Spleen (tissue), 11 donors: Measurements from ENCODE around the gene CLC. TPM values are rescaled to one million over a fixed set of nuclear protein-coding genes. Genes with fewer than 3 reads are reported as not detected.

ENCODE experiments used
- DNase-seq: peaks from one replicate; pipeline ENCODE4 v3.0.0-alpha.2; 2020
- H3K27ac ChIP-seq, 8 donors: fragments of 200-600 bp; sonication (generic) in 7 of 8; 1 replicate in 4 of 8; 2 replicates in 4 of 8; pipeline versions ENCODE4 v1.5.0 to v1.8.0; 2016 to 2021; ENCODE audit warnings: inconsistent platforms in 4 of 8, mild to moderate bottlenecking in 4 of 8, moderate library complexity in 1 of 8
- H3K27me3 ChIP-seq, 7 donors: fragments of 200-600 bp; sonication (generic) in 6 of 7; replicated peaks in 1 of 7; 1 replicate in 4 of 7; 2 replicates in 3 of 7; pipeline versions ENCODE4 v1.5.0 to v1.8.0; 2016 to 2021; ENCODE audit warnings: inconsistent platforms in 3 of 7, mild to moderate bottlenecking in 1 of 7
- H3K36me3 ChIP-seq, 6 donors: fragments of 200-600 bp; sonication (generic) in 5 of 6; 1 replicate in 4 of 6; 2 replicates in 2 of 6; pipeline versions ENCODE4 v1.5.0 to v1.8.0; 2016 to 2021; ENCODE audit warnings: inconsistent platforms in 2 of 6
- H3K4me1 ChIP-seq, 6 donors: fragments of 200-600 bp; sonication (generic) in 5 of 6; 1 replicate in 3 of 6; 2 replicates in 3 of 6; pipeline versions ENCODE4 v1.5.0 to v1.8.0; 2016 to 2021; ENCODE audit warnings: inconsistent platforms in 3 of 6
- H3K4me3 ChIP-seq, 8 donors: fragments of 200-600 bp; sonication (generic) in 7 of 8; 1 replicate in 4 of 8; 2 replicates in 4 of 8; pipeline versions ENCODE4 v1.5.0 to v1.8.0; 2016 to 2021; ENCODE audit warnings: inconsistent platforms in 4 of 8, mild to moderate bottlenecking in 4 of 8, moderate library complexity in 2 of 8
- H3K9me3 ChIP-seq, 8 donors: fragments of 200-600 bp; sonication (generic) in 7 of 8; 1 replicate in 4 of 8; 2 replicates in 4 of 8; pipeline versions ENCODE4 v1.5.0 to v1.8.0; 2016 to 2021; ENCODE audit warnings: inconsistent platforms in 4 of 8
- CTCF ChIP-seq, 11 experiments: fragments of 200-600 bp in 7 of 11; fragments of 450-650 bp in 4 of 11; sonication (generic) in 4 of 11; IDR thresholded peaks in 8 of 11; conservative IDR thresholded peaks in 3 of 11; 1 replicate in 7 of 11; 2 replicates in 4 of 11; pipeline versions ENCODE4 v1.4.0 to v1.8.0; 2016 to 2021; ENCODE audit warnings: antibody characterized with exemption in 11 of 11, inconsistent platforms in 4 of 11, mild to moderate bottlenecking in 1 of 11
- POLR2A ChIP-seq, 3 donors: fragments of 450-650 bp; IDR thresholded peaks; one replicate each; pipeline ENCODE4 v1.5.1; 2017; ENCODE audit warnings: antibody characterized with exemption in 3 of 3, mild to moderate bottlenecking in 1 of 3
- POLR2AphosphoS5 ChIP-seq, 3 donors: sonication (generic); formaldehyde crosslinking; IDR thresholded peaks; one replicate each; pipeline ENCODE4 v1.5.1; 2017; ENCODE audit warnings: antibody characterized with exemption in 3 of 3
- WGBS, 5 donors: extraction: QIAGEN DNeasy Blood & Tissue Kit in 3 of 5; methylation state at CpG; one replicate each; pipeline versions ENCODE4 v1.1.5 to v1.1.7; 2013 to 2018; 5-methylcytosine and 5-hydroxymethylcytosine counted together
- intact Hi-C: fragments of 100-400 bp; cut with DNase I; formaldehyde crosslinking; loops from one replicate; pipeline ENCODE4 v1.15.0; 2023; ENCODE audit warnings: low total_unique reads
- polyA plus RNA-seq, 3 donors: library from polyadenylated mRNA; stranded (reverse); fragments of 200-250 nt; gene quantifications; one replicate each; pipeline ENCODE4 v1.2.1, GENCODE V29; 2013
- total RNA-seq, 7 donors: library from RNA; depleted of rRNA in 3 of 7; stranded (reverse); fragments of >200 nt in 3 of 7; fragmentation: NEBNext Ultra II Directional in 4 of 7; extraction: Animal tissue kit (Norgen Biotek cat#: 25700) in 4 of 7; gene quantifications; one replicate each; pipeline versions ENCODE4 v1.1.0 to v1.2.1, GENCODE V29; 2016 to 2021
- donor health status: healthy with polysubstance abuse.
- donor health status: DM: no; HTN: no; CAD: no; lungs with moderate emphysema.
- donor health status: DM: no; HTN: no; CAD: no.
- donor health status: Bipolar disorder and iron deficiency.
- donor health status: healthy.
- donor health status: DM: no; HTN: no; CAD: no.
- donor health status: DM: yes; HTN: yes; CAD: no.

Gene CLC
- total and polyA plus RNA-seq, 10 donors = 2.7 to 20.1 (median 6.2) TPM; not detected in 1

- 74 to 85% (median 82%) methylated on average over 6 of the region's 6 CpGs for WGBS, 5 donors
- Histone ChIP-seq H3K27ac (no peak overlapping the region), H3K36me3 (no peaks in the 10 kb centered on the region), H3K4me3 (no peak overlapping the region), H3K9me3 (no peaks in the 10 kb centered on the region), H3K27me3 (peaks cover 0 to 4% (median 0%) of the 10 kb centered on the region in 7 donors), H3K4me1 (peaks cover 0 to 4% (median 0%) of the 10 kb centered on the region in 6 donors)
- intact Hi-C loops = no loop called here
- TF ChIP-seq POLR2A (IDR thresholded peaks at IDR 0.05) = no peak
- no peak for TF ChIP-seq CTCF (IDR thresholded peaks at IDR 0.05 in 8 of 11, conservative IDR thresholded peaks at IDR 0.05 in 3 of 11)
- no peak for TF ChIP-seq POLR2AphosphoS5 (IDR thresholded peaks at IDR 0.05)
- DNase-seq = no peak
These were observed 29.2 kb downstream of the CLC start for GRCh38 chr19:39708594-39708993.

DNA sequence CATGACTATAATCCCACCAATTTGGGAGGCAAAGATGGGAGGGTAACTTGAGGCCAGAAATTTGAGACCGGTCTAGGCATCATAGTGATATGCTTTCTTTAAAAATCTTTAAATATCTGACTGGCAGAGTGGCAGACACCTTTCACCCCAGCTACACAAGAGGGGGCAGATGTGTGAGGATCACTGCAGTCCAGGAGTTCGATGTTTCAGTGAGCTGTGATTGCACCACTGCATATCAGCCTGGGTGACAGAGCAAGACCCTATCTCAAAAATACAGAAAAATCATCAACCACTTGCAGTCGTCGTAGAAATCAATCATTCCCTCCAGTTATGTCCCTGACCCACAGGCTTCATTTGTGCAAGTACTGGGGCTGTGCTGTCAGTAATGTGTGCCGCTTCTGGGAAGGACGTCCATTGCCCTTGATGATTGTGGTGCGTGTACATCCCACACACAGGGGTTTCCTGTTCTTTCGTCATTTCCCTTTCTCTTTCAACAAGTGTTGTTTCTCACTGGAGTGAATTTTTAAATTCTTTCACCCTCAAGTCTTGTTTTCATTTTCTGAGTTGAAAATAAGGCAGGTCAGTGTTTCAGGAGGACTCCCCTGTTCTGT lies 32.1 kb downstream of the CLC start:
- peaks cover 0 to 4% (median 0%) of the 10 kb centered on the region in 6 donors for H3K4me1 ChIP-seq
- DNase-seq = no peak
- H3K36me3 ChIP-seq = no peaks in the 10 kb centered on the region
- peaks cover 0 to 24% (median 3%) of the 10 kb centered on the region in 7 donors for H3K27me3 ChIP-seq
- peak overlapping the region in 1 of 8 donors; percentile 9 for H3K27ac ChIP-seq
- no peaks in the 10 kb centered on the region for H3K9me3 ChIP-seq
- TF ChIP-seq POLR2A (IDR thresholded peaks at IDR 0.05) (no peak), POLR2AphosphoS5 (IDR thresholded peaks at IDR 0.05) (no peak), CTCF (IDR thresholded peaks at IDR 0.05 in 8 of 11, conservative IDR thresholded peaks at IDR 0.05 in 3 of 11) (no peak)
- H3K4me3 ChIP-seq = no peak overlapping the region
- WGBS, 5 donors = 40 to 47% (median 45%) methylated on average over 8 of the region's 8 CpGs
- intact Hi-C loops = no loop called here

GRCh38 chr19:39704181-39705044 lies 33.4 kb downstream of the CLC start, which contains the start of gene LGALS14:
Gene LGALS14 (plus strand): TSS chr19:39704481. CDS start chr19:39704529, 48 bp downstream.
- WGBS, 5 donors = 51 to 62% (median 61%) methylated on average over 6 of the region's 6 CpGs
- no peaks in the 10 kb centered on the region for H3K36me3 ChIP-seq
- H3K9me3 ChIP-seq = no peaks in the 10 kb centered on the region
- no peak for DNase-seq
- intact Hi-C loops = no loop called here
- H3K4me1 ChIP-seq = peaks cover 0 to 4% (median 0%) of the 10 kb centered on the region in 6 donors
- H3K27me3 ChIP-seq = peaks cover 0 to 35% (median 3%) of the 10 kb centered on the region in 7 donors
- no peak within 1 kb of the TSS for H3K4me3 ChIP-seq
- no peak within 1 kb of the TSS for H3K27ac ChIP-seq
- TF ChIP-seq POLR2A (IDR thresholded peaks at IDR 0.05) (no peak), CTCF (IDR thresholded peaks at IDR 0.05 in 8 of 11, conservative IDR thresholded peaks at IDR 0.05 in 3 of 11) (no peak), POLR2AphosphoS5 (IDR thresholded peaks at IDR 0.05) (no peak)

GRCh38 chr19:39701291-39701690 lies 36.5 kb downstream of the CLC start:
- Histone ChIP-seq H3K4me3 (no peak overlapping the region), H3K27me3 (peaks cover 0 to 53% (median 5%) of the 10 kb centered on the region in 7 donors), H3K36me3 (no peaks in the 10 kb centered on the region), H3K4me1 (peaks cover 0 to 4% (median 0%) of the 10 kb centered on the region in 6 donors), H3K9me3 (no peaks in the 10 kb centered on the region), H3K27ac (no peak overlapping the region)
- DNase-seq = no peak
- no peak for TF ChIP-seq POLR2A (IDR thresholded peaks at IDR 0.05)
- no peak for TF ChIP-seq POLR2AphosphoS5 (IDR thresholded peaks at IDR 0.05)
- no peak for TF ChIP-seq CTCF (IDR thresholded peaks at IDR 0.05 in 8 of 11, conservative IDR thresholded peaks at IDR 0.05 in 3 of 11)
- 59 to 66% (median 64%) methylated on average over 5 of the region's 5 CpGs for WGBS, 5 donors
- intact Hi-C loops = no loop called here
